Activated gamma-delta T cell (primary cell): ENCODE results near the gene ATG4A.

Experiments
- DNase-seq: peaks from one replicate; lab custom pipeline; 2025; lab: John Stamatoyannopoulos, UW
- total RNA-seq, 2 donors: gene quantifications; one replicate each; lab custom pipeline; 2026; lab: John Stamatoyannopoulos, UW

ATG4A gene
- 20.1 to 26.1 reads per million in 2 donors for total RNA-seq

DNA sequence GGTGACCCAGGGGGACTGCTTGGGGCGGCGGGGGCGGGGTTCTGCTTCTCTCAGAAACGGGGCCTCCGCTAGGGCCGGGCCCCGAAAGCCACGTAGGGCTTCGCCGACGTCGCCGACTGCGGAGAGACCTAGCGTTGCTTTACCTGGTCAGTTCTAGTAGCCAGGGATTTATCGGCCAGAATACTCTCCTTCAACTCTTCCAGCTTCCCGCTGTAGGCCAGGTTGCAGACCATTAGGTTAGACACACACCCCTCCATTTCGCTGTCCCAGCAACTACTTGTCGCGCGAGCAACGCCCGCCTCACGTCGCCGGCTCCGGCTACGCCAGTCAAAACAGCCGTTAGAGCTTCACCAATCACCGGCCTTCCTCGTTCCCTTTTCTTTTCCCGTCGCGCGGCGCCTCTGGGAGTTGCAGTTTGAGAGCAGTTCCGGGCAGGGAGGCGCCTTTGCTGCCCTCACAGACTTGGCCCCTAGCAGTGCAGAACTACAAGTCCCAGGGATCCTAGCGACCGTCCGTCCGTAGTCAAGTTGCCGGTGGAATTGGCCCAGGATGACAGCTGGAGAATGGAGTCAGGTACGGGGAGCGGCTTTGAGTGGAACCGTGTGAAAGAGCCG, at the start of gene ATG4A, which contains the start of gene PSMD10:
Gene ATG4A, plus strand, starts transcription at position 515 of the 614 bp plus-strand sequence. Its CDS starts 49 bp downstream, at position 564.
Gene PSMD10, minus strand, starts transcription at position 279 of the 614 bp plus-strand sequence. Its CDS starts 22 bp downstream, at position 257.
- DNase-seq = peak; percentile 67

- DNase-seq = no peak
Observed at GRCh38 chrX:108044554-108045256, 46.9 kb upstream of the ATG4A start, which contains the start of gene VSIG1. VSIG1 (plus strand) TSS chrX:108045065; CDS start chrX:108045131, 66 bp downstream.

- DNase-seq = no peak
Observed at GRCh38 chrX:108049649-108050048, 41.9 kb upstream of the ATG4A start.

DNA sequence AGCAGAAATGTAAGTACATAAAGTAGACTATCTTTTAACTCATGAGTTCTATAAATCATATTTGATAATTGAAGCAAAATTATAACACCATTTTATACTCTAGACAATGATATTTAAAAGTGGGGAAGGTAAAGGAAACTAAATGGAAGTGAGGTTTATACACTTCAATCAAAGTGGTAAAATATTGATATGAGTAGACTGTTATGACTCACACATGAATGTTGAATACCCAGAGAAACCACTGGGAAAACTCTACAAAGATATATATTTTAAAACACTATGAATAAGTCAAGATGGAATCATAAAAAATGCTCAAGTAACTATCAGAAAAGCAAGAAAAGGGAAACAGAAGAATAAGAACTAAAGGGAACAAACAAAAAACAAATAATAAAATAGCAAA, 38.4 kb upstream of the ATG4A start:
- no peak for DNase-seq

DNA sequence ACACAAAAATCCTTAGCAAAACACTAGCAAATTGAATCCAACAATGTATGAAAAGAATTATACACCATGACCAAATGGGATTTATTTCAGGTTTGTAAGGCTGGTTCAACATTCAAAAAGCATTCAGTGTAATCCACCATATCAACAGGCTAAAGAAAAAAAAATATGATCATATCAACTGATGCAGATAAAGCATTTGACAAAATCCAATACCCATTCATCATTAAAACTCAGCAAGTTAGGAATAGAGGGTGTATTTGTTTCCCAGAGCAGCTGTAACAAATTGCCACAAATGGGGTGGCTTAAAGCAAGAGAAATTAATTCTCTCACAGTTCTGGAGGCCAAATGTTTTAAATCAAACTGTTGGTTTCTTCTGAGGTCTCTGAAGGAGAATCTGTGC, 36.0 kb upstream of the ATG4A start:
- no peak for DNase-seq

DNA sequence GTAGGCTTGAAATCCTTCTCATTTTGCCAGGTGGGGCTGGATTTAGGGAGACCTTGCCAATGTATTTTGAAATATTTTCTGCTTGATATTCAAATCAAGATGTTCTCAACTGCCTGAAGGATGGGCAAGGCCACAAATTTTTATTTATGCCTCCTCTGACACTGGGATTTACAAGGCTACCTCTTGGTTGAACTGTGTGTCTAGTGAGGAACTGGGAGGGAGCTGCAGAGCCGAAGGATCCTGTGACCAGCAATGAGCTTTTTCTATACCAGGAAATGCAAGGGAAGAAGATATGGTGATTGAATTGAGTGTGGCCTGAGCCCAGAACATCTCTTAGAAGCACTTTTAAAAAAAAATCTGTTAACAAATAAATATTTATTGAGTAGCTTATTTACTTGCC, 31.8 kb upstream of the ATG4A start:
- no peak for DNase-seq

DNA sequence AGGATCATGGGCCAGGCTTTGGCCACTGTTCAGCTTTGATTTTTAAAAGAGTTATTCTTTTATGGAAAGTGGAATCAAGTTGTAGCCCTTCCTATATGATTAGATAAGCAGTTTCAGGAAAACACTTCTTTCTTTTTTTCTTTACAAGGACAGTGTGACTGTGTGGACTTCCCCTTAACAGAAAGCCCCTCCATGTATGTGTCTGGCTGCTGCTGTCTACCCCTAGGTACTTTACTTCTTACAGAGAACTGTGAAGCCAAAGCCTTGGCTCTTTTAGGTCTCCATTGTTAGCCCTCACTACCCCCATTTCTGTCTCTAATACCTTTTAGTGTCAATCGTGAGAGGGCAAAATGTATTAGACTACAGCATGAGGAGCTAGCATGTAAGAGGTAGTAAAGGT, 27.6 kb upstream of the ATG4A start:
- DNase-seq = no peak

GRCh38 chrX:108064613-108065012, 27.0 kb upstream of the ATG4A start:
- DNase-seq = no peak

GRCh38 chrX:108068121-108068520, 23.5 kb upstream of the ATG4A start:
- DNase-seq = no peak

DNA sequence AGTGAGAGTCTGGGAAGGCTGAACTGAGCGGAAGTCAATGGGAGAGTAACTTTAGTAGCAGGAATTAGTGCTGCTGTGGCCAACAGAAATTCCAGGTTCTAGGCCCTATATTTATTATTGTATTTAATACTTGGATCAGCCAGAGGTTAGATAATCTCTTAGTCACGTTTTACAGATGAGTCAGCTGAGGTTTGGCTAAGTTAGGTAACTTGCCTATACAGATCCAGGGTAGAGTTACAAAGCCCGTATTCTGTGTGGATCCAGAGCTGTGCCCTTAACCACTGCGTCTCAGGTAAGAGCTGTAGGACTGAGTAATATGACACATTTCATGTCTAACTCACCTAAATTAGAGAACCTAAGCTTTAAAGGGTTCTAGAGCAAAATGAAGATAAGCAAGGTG, 20.7 kb upstream of the ATG4A start:
- no peak for DNase-seq

DNA sequence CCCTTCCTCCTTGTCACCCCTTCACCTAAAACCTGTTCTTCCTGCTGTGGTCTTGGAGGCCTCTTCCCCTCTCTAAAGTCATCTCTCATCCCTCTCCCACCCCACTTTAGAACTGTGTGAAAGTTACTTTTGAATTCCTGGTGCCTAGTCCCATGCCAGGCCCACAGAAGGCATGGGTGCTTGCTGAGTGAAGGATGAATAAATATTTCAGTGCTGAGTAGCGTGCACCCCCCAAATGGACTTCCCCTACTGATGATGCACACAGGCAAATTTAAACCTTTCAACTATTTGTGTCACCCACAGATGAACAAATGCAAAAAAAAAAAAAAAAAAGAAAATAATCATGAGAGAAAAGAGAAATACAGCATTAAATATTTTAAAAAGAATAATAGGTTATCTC, 20.0 kb upstream of the ATG4A start:
- DNase-seq = no peak

DNA sequence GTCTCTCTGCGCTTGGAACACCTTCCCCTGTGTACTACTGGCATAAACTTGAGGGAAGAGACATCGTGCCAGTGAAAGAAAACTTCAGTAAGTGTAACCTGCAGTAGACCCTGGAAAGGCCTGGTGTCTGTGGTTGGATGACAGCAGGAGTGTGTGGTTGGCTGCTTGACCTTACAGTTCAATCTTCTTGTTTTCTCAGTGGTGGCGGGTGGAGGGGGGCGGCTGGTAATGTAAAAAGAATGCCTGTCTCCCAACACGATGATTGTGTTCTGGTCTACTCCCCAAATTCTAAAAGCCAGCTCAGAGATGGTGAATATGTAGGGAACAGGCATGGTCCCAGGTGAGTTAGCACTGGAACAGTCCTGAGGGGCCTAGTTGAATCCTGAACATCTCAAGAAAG, 18.8 kb upstream of the ATG4A start:
- no peak for DNase-seq

- no peak for DNase-seq
Observed at GRCh38 chrX:108081110-108081509, 10.5 kb upstream of the ATG4A start.

- no peak for DNase-seq
Observed at GRCh38 chrX:108087792-108088191, 3.8 kb upstream of the ATG4A start.

DNA sequence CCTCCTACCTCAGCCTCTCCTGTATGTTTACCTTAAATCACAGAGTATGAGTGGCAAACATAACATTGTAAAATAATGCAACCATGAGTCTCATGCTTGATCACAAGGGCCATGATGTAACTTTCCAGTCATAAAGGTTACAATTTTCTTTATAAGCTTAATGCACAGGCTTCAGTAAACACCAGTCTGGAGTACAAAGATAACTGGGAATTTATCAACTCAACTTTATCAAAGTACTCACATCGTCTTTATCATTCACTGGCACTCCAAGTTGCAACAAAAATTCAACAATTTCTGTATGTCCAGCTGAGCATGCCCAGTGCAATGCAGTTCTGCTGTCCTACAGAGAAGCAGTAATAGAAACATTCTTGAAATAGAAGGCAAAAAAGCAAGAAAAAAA, 3.1 kb upstream of the ATG4A start:
- no peak for DNase-seq

DNA sequence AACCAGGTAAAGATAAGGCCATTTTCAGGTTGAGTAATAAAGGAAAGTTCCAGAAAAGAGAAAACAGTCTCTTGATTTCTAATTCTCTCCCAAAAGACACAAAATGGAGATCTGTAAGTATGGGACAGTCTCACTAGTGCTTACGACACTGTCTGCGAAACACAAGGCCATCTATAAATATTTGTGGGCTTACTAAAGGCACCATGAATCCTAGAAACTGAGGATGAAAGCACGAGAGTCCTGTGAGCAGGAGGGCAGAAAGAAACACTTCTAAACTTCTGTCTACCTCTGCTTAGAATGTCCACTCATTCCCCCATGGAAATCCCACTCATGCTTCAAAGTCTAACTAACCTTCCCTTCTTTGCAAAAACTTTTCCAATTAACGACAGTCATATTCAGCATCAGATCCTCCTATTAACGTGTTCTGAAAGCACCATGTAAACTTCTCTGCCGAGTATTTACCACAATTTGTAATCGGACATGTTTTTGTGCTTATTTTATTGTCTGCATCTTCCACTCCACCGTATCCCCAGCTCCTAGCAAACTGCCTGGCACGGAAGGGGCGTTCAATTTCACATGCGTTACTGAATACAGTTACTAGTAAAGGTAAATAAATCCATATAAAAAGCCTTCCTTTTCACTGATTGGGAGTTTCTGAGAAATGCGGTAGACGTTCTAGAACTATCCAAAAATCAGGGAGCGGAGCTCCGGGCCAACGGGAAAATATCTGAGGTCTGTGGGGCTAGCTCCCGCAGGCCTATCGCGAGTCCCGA, 901 bp upstream of the ATG4A start:
- no peak for DNase-seq

DNA sequence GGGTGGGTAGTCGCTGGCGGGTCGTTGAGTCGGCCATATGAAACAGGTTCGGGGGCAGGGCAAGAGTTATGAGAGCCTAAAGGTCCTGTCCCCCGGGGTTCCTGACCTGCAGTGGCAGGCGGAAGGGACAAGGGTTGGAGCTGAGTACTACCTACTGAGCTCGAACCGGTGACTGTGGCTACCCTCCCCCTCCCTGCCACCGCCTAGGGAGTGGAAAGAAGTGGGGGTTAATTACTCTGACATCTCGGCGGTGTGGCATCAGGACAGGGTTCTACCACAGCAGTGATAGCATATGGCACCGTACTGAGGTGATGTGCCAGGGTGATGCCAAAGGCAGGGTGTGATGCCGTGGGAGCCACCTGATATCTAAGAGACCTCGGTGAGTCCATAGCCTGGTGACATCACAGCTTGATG, 307 bp downstream of the ATG4A start:
- no peak for DNase-seq

- DNase-seq = no peak
Observed at GRCh38 chrX:108097380-108097779, 5.8 kb downstream of the ATG4A start.

- no peak for DNase-seq
Observed at GRCh38 chrX:108105473-108105872, 13.9 kb downstream of the ATG4A start.

GRCh38 chrX:108114541-108114940, 23.0 kb downstream of the ATG4A start:
- DNase-seq = no peak

- DNase-seq = no peak
Observed at GRCh38 chrX:108117988-108118387, 26.4 kb downstream of the ATG4A start.

DNA sequence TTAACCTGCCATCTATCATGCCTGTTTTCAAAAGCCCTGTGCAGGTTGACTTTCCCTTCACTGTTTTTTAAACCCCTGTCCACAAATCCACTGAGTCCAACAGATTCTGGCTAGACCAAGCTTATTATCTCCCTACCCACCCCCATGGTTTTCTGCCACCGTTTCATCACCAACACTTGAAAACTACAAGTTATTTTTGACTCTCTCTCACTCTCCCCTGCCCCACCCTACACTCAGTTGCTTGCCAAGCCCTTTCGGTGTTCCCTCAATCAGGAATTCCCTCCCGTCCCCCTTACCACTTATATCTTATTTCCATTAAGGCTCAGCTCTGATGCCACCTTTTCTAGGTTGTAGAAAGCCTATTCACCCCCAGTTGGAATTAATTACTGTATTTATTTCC, 29.7 kb downstream of the ATG4A start:
- no peak for DNase-seq

DNA sequence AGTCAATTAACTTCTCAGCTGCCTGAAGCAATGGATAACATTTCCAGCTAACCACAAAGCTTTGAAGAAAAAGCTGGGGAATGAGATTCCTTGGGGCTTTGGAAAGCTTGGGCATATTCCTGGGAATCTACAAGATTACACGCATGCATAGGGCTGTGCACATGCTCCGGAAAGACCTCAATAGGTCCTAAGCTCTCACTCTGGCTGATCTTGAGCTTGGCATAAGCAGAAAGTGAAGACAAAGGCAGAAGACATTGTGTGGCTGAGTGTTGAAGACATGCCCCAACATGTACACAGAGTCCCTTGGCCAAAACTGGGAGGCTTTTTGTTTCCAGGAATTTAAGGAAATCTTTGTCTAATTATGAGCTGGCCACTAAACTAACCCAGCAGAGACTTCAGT, 31.2 kb downstream of the ATG4A start:
- no peak for DNase-seq
